Lung microvascular endothelial cell (primary cell): ENCODE data around the gene SH3BP1. TPM values are rescaled to one million over a fixed set of nuclear protein-coding genes. Genes with fewer than 3 reads are reported as not detected.
"Not testable (repeated sequence)": the region's sequence is repeated elsewhere in the genome, so short reads cannot be mapped to it uniquely, and the experiment has no call there.

ENCODE experiments used
- DNase-seq, 2 donors: peaks; one replicate each; pipeline versions ENCODE4 v3.0.0 to v3.0.0-alpha.2; 2010; ENCODE audit warnings: low read depth in 2 of 2
- total RNA-seq: library from RNA; depleted of rRNA; stranded (reverse); fragments of >200 nt; gene quantifications from 2 replicates; pipeline ENCODE4 v1.2.1, GENCODE V29; 2014

Gene SH3BP1
- total RNA-seq, 1 donor from 2014 or later, result 0.40 TPM

- peak; percentile 86 to 98 for DNase-seq
Observed at GRCh38 chr22:37676736-37677492, 37.4 kb downstream of the SH3BP1 start.

- DNase-seq, result no peak
Observed at GRCh38 chr22:37677493-37677974, 38.1 kb downstream of the SH3BP1 start.

- no peak for DNase-seq
Observed at GRCh38 chr22:37678372-37678771, 38.9 kb downstream of the SH3BP1 start.

GRCh38 chr22:37679670-37680069, 40.2 kb downstream of the SH3BP1 start:
- DNase-seq, result no peak

- no peak for DNase-seq
Observed at GRCh38 chr22:37680191-37680851, 40.9 kb downstream of the SH3BP1 start.

GRCh38 chr22:37681001-37681424, 41.5 kb downstream of the SH3BP1 start:
- peak in 1 of 2 donors; percentile 23 for DNase-seq

GRCh38 chr22:37681556-37682049, 42.1 kb downstream of the SH3BP1 start:
- peak; percentile 82 for DNase-seq

- no peak for DNase-seq
Observed at GRCh38 chr22:37684803-37685615, 45.5 kb downstream of the SH3BP1 start.

GRCh38 chr22:37686002-37686982, 46.8 kb downstream of the SH3BP1 start, which contains the start of gene NOL12:
Gene NOL12, plus strand, starts transcription at chr22:37686343. Its CDS starts 50 bp downstream, at chr22:37686393.
- peak; percentile 90 to 92 for DNase-seq

GRCh38 chr22:37690407-37690806, 50.9 kb downstream of the SH3BP1 start:
- no peak for DNase-seq

- DNase-seq, result no peak
Observed at GRCh38 chr22:37690901-37691504, 51.5 kb downstream of the SH3BP1 start.

GRCh38 chr22:37692627-37693285, 53.3 kb downstream of the SH3BP1 start:
- DNase-seq, result no peak

GRCh38 chr22:37694131-37694530, 54.7 kb downstream of the SH3BP1 start:
- not testable (repeated sequence) for DNase-seq

- not testable (repeated sequence) for DNase-seq
Observed at GRCh38 chr22:37696260-37696656, 56.8 kb downstream of the SH3BP1 start.

- DNase-seq, result peak; percentile 92 to 93
Observed at GRCh38 chr22:37696657-37697537, 57.4 kb downstream of the SH3BP1 start, which contains the start of gene TRIOBP. Gene TRIOBP, plus strand, starts transcription at chr22:37697048. Its CDS starts 4,318 bp downstream, at chr22:37701366.

GRCh38 chr22:37697538-37697835, 58.0 kb downstream of the SH3BP1 start:
- DNase-seq, result no peak

- DNase-seq, result no peak
Observed at GRCh38 chr22:37701141-37701786, 61.8 kb downstream of the SH3BP1 start.

GRCh38 chr22:37703906-37704305, 64.4 kb downstream of the SH3BP1 start:
- no peak for DNase-seq
